Stomach smooth muscle (tissue), 2 donors: ENCODE measurements around the gene RNU1-2.
"Not testable (repeated sequence)": the region's sequence is repeated elsewhere in the genome, so short reads cannot be mapped to it uniquely, and the experiment has no call there.

Experiments used
- H3K27ac ChIP-seq: one replicate; pipeline ENCODE4 v1.7.0; 2013; ENCODE audit warnings: mild to moderate bottlenecking, low read length, inconsistent platforms
- H3K27me3 ChIP-seq, 2 donors: one replicate each; pipeline ENCODE4 v1.7.0; 2013; ENCODE audit warnings: low read length in 2 of 2; ENCODE audit not compliant: insufficient read depth in 2 of 2, control insufficient read depth in 1 of 2
- H3K36me3 ChIP-seq, 2 donors: one replicate each; pipeline ENCODE4 v1.7.0; 2013; ENCODE audit warnings: low read length in 2 of 2; ENCODE audit not compliant: control insufficient read depth in 2 of 2, insufficient read depth in 2 of 2
- H3K4me1 ChIP-seq: one replicate; pipeline ENCODE4 v1.7.0; 2013; ENCODE audit warnings: low read length; ENCODE audit not compliant: control insufficient read depth, insufficient read depth
- H3K4me3 ChIP-seq, 2 donors: one replicate each; pipeline ENCODE4 v1.7.0; 2013; ENCODE audit warnings: low read length in 2 of 2
- H3K9ac ChIP-seq, 2 donors: one replicate each; pipeline ENCODE4 v1.7.0; 2013; ENCODE audit warnings: low read length in 2 of 2, mild to moderate bottlenecking in 1 of 2
- H3K9me3 ChIP-seq, 2 donors: one replicate each; pipeline ENCODE4 v1.7.0; 2013; ENCODE audit warnings: low read length in 2 of 2; ENCODE audit not compliant: control insufficient read depth in 2 of 2
- donor health status: healthy.
- donor health status: Pancreatic carcinoma.

The RNU1-2 gene

DNA sequence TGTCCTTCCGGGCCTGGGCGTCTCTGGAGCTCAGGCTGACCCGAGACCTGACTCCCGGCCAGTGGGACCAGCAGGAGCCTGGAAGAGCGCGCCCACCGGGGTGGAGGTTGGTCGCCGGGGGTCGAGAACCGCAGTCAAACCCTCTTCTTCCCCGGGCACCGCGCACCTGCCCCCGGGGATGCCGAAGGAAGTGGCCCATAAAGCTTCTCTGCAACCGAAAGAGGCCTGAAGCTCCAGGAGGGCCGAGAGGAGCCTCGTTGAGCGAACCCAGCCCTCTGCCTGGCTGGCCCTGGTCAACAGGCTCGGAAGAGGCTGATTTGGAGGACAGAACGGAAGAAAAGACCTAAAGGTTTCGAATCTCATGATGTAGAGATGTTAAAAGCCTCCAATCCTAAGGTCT, 24.6 kb upstream of the RNU1-2 start:
- not testable (repeated sequence) for H3K4me1 ChIP-seq, H3K27ac ChIP-seq, H3K27me3 ChIP-seq, H3K36me3 ChIP-seq, H3K9ac ChIP-seq, H3K4me3 ChIP-seq, H3K9me3 ChIP-seq

DNA sequence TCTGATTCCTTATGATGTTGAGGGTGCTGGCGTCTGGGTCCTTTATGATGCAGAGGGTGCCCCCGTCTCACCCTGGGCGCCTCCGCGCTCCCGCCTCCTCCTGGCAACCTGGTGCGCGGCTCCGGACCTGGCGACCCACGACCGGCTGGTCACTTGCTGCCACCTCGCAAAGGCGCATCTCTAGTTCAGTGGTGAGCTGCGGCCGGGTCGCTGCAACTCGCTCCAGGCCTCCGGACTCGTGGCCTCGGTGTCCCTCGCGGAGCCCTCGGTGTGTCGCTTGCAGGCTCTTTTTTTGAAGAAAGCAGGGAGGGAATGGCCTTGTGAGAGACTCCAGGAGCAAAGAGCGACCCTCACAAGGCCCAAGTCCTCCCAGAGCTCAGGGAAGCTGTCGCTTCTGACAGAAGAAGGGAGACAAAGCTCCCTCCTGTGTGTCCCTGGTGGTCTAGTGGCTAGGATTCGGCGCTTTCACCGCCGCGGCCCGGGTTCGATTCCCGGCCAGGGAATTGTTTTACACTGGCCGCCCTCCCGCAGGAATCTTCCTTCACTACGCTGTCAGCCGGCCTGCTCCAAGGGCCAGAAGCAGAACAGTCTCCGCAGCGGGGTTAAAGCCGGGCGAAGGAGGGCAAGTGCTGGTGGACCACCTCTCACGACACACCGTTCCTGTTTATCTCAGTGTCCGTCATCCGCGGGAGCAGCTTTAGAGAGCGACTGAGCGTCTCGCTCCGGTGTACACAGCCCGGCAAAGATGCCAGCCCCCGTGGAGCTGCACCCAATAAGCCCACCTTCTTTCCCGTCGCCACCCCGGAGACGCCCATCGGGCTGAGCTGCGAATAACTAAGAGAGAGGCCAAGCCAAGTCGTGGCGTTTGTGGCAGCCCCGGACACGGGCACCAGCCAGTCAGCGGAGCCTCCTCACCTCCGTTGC, 23.4 kb upstream of the RNU1-2 start:
- not testable (repeated sequence) for H3K4me1 ChIP-seq, H3K27me3 ChIP-seq, H3K9me3 ChIP-seq, H3K9ac ChIP-seq, H3K27ac ChIP-seq, H3K36me3 ChIP-seq
- peak overlapping the region; percentile 53 to 64 for H3K4me3 ChIP-seq

DNA sequence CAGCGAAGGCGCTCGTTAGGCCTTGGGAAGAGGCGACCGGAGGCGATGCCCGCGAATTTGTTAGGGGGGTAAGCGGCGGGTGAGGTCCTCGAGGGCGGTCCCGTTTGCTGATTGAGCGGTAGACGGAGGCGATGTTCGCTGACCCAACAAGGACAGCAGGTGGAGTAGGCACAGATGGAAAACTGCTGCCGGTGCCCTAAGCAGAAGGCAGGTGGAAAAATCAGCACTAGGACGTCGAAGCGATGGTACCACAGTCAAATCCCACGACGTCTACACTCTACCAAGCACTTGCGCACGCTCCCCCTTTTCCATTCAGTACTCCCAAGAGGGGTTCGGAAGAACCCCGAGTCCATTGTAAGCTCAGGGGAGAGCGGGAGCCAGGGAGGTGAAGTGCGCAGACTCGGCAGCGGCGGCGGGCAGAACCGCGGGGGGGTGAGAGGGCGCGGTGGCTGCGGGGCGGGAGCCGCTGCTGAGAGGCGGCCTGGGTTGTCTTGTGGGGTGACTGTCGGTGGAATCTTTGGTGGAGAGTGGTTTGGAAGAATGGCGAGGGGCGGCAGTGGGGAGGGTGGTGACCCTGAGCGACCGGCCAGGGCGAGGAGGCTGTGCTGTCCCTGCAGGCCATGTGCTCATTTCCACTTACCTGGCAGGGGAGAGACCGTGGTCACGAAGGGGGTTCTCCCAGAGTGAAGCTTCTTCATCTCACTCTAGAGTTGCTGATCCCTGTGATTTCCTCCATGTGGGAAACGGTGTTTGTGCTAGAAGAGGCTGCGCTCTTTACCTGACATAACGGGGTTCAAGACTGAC, 22.5 kb upstream of the RNU1-2 start:
- peak overlapping the region in 1 of 2 donors; percentile 64 for H3K4me3 ChIP-seq
- not testable (repeated sequence) for H3K27me3 ChIP-seq, H3K4me1 ChIP-seq, H3K9ac ChIP-seq, H3K27ac ChIP-seq, H3K36me3 ChIP-seq, H3K9me3 ChIP-seq

DNA sequence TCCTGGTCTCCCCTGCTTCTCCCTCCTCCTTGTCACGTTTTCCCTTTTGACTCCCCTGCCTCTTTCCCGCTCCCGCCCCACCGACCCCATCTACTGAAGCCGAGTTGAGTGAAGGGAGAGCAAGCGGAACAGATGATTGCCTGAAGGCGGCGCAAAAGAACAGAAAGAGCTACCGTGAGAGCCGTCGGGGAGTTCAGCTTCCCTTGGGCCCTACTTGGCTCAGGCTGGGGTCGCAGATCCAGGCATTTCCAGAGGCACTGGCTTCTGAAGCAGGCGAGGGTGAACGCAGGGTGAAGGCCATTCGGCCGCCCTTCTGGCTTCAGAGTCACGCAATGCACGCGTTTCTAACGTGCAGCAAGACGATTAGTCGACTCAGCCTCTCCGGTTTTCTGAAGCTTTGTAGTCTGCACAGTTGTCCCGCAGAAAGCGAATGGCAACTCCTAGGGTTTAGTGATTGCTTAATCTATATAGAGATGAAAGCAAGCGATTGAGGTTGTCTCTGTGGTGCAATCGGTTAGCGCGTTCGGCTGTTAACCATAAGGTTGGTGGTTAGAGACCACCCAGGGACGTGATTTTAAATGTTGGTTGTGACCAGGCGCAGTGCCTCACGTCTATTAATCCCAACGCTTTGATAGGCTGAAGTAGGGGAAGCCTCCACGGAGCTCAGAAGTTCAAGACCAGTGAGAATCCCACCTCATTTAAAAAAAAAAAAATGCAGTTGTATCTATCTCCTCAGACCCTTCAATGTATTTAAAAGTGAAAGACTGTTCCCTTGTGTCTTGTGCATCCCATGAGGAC, 20.6 kb upstream of the RNU1-2 start:
- H3K36me3 ChIP-seq, H3K27ac ChIP-seq, H3K4me3 ChIP-seq, H3K9ac ChIP-seq, H3K4me1 ChIP-seq, H3K27me3 ChIP-seq, H3K9me3 ChIP-seq: not testable (repeated sequence)

DNA sequence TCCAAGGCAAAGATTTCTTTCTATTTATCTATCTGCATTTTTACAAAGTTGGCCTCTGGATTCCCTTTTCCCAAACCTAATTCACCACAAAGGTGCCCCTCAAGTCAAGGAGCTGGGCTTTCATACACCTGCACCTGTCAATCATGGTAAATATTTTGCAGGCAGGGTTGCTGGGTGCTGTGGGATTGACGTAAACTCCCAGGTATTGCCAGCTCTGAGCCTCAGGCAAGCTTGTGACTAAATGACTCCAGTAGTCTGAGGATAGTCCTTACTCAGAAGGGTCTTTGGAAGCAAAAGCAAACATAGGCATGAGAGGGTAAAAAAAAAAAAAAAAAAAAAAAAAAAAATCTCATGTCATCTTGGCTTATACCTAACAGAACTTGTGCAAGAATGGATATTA, 14.0 kb upstream of the RNU1-2 start:
- H3K36me3 ChIP-seq, H3K9ac ChIP-seq, H3K27me3 ChIP-seq, H3K4me3 ChIP-seq, H3K4me1 ChIP-seq, H3K27ac ChIP-seq, H3K9me3 ChIP-seq: not testable (repeated sequence)

DNA sequence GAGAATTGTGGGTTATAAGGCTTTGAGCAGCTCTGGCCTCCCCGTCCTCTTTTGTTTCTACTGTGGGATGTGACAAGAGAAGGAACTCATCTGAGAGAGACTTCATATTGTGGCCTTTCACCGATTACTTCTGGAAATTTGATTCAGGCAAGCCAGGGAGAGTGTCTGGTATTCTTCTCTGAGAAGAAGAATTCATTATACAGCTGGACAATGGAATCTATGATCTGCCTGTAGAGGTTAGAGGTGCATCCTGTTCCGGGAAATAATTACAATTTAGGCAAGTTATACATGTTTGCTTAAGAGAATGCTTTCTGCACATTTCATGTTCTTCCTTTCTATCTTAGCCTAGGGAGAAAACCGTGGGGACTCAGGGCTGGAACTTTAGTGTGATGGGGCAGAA, 12.8 kb upstream of the RNU1-2 start:
- Histone ChIP-seq H3K4me3 (no peak overlapping the region), H3K4me1 (no peaks in the 10 kb centered on the region), H3K27ac (no peak overlapping the region), H3K9me3 (no peaks in the 10 kb centered on the region), H3K27me3 (peaks cover 2 to 4% of the 10 kb centered on the region in 2 donors), H3K9ac (no peak overlapping the region), H3K36me3 (no peaks in the 10 kb centered on the region)

DNA sequence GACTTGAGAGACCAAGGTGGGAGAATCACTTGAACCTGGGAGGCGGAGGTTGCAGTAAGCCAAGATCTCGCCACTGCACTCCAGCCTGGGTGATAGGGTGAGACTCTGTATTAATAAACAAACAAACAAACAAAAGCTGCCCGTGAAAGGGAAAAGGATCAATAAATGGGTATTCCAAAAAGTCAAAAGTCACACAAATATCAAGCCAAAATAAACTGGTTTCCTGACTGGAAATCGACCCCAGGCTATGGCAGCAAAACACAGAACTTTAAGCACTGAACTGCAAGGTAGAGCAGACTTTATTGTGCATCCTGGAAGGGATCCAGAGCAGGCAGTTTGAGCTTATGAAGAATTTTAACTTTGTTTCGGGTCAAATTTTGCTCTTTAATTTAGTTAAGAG, 11.3 kb upstream of the RNU1-2 start:
- H3K27ac ChIP-seq, H3K4me1 ChIP-seq, H3K4me3 ChIP-seq, H3K36me3 ChIP-seq, H3K9me3 ChIP-seq, H3K9ac ChIP-seq, H3K27me3 ChIP-seq: not testable (repeated sequence)

DNA sequence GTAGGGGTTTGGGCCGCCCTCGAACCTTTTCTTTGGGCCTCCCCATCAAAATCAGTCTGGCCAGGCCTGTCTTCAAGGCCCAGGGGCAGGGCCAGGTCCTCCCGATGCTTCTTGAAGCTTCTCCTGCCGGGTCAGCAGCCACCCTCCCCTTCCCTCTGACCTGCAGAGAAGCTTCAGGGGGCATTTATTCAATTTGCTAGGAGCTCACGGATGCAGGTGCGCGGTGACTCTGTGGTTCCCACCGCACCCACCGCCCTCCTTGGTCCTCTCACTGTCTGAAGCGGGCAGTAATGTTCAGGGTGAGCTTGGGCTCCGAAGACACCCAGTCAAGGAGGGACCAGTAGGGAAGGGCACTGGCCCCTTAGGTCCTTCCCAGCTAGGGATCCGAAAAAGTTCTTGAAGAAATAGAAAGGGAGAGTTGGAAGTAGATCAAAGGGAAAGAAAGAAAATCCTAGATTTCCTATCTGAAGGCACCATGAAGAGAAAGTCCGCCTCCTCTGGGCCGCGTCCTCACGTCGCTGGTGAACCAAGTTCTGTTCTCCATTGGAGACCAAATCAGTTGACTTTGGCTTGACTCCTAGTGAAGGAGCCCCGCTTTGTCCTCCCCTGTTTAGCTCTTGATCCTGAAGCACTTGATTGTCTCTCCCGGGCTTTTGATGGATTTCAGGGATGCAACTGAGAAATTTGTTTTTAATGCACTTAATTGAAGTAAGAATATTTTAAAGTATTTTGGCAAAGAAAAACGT, 8.7 kb upstream of the RNU1-2 start:
- Histone ChIP-seq H3K9me3 (no peaks in the 10 kb centered on the region), H3K4me3 (no peak overlapping the region), H3K36me3 (no peaks in the 10 kb centered on the region), H3K27me3 (peaks cover 0 to 2% of the 10 kb centered on the region in 2 donors), H3K27ac (no peak overlapping the region), H3K4me1 (peaks cover 11% of the 10 kb centered on the region), H3K9ac (no peak overlapping the region)

DNA sequence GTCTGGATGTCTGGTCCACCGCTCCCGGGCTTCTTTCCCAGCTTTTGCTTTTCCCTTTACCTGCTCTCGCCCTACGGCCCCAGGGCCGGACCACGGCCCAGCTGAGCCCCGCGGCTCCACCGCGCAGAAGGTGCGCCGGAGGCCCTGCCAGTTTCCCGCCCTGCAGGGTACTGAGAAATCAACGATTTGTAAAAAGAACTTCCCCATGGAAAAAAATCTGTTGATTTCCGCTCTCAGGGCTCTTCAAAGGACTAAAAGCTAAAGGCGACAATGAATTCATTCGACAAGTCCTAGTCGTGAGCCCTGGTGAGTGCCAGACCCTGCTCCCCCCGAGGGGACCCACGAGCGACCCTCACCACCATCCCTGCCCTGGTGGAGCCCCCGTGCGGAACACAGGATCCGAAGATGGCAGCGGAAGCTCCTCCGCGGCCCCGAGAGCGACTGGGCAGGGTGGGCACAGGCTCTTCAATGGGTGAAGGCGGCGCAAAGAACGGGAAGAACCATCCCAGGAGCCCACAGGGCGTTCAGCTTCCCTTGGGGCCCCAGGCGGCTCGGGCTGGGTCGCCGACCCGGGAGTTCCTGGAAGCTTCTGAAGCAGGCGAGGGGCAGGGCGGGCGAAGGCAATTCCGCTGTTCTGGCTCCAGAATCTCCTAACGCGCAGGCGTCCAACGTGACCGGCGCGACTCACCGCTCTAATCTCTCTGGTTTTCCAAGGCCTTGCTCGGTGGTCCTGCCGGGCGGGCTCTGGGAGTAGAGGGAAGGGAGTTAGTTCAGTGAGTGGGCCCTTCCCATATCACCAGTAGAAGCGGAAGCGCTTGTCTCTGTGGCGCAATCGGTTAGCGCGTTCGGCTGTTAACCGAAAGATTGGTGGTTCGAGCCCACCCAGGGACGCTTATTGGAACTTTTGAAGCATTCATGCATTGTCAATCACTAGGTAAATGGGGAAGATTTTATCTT, 6.6 kb upstream of the RNU1-2 start:
- Histone ChIP-seq H3K36me3 (no peaks in the 10 kb centered on the region), H3K9me3 (no peaks in the 10 kb centered on the region), H3K9ac (peak overlapping the region; percentile 80 to 85), H3K27me3 (peaks cover 0 to 2% of the 10 kb centered on the region in 2 donors), H3K27ac (peak overlapping the region; percentile 85), H3K4me3 (peak overlapping the region; percentile 75 to 78), H3K4me1 (peaks cover 11% of the 10 kb centered on the region)
